Lung microvascular endothelial cell (primary cell): ENCODE data around the gene NTN1. TPM values are rescaled to one million over a fixed set of nuclear protein-coding genes. Genes with fewer than 3 reads are reported as not detected.
"Not testable (repeated sequence)": the region's sequence is repeated elsewhere in the genome, so short reads cannot be mapped to it uniquely, and the experiment has no call there.

Experiments
- DNase-seq, 2 donors: peaks; one replicate each; pipeline versions ENCODE4 v3.0.0 to v3.0.0-alpha.2; 2010; ENCODE audit warnings: low read depth in 2 of 2
- total RNA-seq: library from RNA; depleted of rRNA; stranded (reverse); fragments of >200 nt; gene quantifications from 2 replicates; pipeline ENCODE4 v1.2.1, GENCODE V29; 2014

Gene NTN1
- total RNA-seq, 1 donor from 2014 or later: 0.40 TPM

DNA sequence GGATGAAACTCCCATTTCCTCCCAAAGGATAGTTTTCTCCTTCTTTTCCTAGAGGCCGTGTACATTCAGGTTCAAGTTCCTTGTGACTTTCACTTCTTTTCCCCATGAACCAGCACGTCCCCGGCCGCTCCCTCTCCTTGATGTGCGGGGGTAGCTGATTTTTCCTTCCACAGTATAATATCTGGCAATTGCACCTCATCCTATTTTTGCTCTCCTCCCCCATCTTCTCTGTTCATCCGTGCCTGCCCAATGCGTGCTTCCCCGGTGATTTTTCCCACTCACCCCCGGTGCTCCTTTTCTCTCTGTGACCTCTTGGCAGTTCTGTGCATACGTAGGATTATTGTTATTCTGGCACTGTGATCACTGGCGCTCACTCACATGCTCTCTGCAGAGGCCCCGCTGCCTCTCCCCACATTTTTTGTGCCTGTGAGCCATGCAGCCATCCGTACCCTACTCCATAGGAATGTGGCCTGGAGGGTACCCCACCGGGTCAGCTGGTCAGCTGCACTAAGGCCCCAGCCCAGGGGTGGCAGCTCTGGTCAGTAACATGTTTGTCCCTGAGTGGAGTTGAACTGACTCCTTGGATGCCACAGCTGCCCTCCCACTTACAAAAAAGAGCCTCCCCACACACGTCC, 100.0 kb downstream of the NTN1 start:
- no peak for DNase-seq

- no peak for DNase-seq
Observed at GRCh38 chr17:9123594-9124553, 102.6 kb downstream of the NTN1 start.

DNA sequence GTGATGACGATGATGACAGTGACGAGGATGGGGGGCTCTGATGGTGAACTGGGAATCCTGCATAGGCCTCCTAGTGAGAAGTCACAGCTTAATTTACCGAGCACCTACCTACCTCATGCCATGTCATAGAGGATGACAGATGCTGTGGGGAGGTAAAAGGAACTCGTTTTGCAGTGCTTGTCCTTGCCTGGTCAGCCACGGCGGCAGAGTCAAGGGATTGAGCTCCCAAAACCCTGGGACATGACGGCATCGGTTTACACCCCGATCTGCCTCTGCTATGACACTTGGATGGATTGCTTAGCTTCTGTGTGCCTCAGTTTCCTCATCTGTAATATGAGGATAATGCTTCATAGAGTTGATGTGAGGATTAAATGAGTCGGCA, 103.2 kb downstream of the NTN1 start:
- no peak for DNase-seq

DNA sequence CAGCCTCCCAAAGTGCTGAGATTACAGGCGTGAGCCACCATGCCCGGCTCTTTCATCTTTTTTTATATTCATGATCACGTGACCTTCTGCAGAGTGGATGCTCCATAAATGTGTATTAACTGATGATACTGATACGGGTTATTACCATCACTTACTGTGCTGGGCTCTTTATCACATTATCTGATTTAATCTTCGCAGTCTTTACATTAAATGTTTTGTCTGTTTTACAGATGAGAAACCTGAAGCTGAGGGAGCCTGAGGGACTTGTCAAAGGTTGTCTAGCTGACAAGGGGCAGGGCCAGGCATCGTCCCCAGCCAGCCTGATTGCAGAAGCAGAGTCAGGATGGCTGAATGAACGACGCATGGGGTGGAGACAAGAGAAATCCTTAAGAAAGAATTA, 104.4 kb downstream of the NTN1 start:
- DNase-seq: no peak

DNA sequence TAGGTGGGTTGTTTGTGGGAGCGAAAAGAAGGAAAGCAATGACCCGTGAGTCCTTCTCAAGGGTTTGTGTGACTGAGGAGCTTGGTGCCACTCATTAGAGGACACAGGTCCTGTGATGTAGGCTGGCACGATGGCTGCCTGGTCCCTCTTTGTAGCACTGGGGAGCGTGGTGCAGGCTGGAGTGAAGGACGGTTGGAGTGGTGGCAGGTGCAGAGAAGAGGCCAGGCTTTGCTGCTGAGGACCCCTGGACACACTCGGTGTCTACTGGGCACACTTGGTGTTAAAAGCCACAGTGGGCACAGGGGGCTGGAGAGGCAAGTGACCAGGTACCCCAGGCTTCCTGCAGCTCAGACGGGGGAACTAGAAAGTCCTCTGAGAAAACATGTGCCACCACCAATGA, 106.0 kb downstream of the NTN1 start:
- no peak for DNase-seq

GRCh38 chr17:9131371-9131770, 110.1 kb downstream of the NTN1 start:
- DNase-seq: no peak

DNA sequence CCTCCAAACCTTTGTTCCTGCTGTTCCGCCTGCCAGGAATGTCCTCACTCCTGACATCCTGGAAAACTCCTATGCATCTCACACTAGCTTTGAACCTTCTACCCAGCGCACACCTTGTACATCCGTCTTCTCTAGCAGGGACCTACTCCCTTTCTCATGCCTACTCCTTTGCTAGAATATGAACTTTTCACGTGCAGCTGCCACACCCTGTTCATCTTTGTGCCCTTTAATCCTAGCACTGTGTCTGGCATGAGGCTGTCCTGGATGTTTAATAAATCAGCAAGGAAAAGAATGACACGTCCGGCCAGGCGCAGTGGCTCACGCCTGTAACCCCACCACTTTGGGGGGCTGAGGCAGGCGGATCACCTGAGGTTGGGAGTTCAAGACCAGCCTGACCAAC, 111.0 kb downstream of the NTN1 start:
- no peak for DNase-seq

- no peak for DNase-seq
Observed at GRCh38 chr17:9132944-9133610, 111.8 kb downstream of the NTN1 start.

GRCh38 chr17:9138161-9138717, 116.9 kb downstream of the NTN1 start:
- DNase-seq: no peak

DNA sequence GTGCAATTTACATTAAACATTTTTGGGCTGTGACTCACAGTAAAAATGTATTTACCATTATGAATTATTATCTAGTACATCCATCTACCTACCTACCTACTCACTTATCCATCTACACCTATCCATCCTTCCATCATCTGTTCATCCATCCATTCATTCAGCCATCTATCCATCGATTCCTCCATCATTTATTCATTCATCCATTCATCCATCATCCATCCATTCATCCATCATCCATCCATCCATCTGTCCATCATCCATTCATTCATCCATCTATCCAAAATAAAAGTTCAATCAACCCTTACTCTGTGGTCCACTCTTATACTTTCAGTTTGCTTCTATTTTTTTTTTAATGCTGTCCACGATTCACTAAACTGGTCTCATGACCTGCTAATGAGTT, 118.4 kb downstream of the NTN1 start:
- no peak for DNase-seq

DNA sequence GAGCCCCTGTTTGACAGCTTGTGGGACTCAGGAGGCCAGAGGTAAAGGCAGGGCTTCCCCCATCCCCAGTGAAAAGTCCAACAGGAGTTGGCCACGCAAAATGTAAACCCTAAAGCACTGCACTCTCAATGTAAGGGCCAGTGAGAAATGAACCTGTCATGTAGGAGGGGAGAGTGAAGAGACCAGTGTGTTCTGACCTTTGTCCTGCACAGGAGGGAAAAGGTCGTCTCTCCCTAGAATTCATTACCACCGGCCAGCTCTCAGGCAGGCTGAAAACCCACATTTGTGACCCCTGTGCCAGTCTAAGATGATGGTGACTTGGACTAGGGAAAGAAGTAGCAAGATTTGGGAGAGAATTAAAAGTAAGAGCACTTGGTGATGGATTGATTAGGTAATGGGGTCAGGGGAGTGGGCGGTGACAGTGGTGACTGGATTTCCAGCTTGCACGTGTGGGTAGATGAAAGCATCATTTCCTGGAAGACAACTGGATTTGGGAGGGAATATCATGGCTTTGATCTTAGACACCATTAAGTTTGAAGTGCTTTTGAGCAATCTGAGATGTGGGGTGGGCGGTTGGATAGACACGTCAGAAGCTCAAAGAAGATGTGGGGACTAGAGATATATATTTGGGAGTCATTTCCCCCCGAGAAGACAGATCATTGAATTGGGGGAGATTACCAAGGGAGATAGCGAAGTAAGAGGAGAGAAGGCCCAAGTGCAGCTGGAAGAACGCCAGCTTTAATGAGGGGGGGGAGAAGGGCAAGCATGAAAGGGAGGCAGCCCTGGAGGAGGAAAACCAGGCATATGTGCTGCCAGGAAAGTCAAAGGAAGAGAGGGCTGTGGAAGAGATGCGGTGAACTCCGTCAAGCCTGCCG, 119.5 kb downstream of the NTN1 start:
- no peak for DNase-seq

DNA sequence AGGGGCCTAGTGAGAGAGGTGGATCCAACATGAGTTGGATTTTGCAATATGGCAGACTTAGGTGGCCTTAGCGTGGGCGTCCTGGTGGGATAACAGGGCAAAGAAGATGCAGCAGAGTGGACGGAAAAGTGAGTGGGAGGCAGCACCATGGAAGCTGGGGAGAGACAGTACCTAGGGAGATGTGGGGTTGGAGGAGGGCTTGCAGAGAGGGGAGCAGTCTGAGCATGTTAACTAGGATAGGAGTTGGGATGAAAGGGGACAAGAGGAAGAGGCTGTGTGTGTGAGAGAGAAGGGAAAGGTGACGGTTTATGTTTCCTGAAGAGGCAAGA, 120.1 kb downstream of the NTN1 start:
- DNase-seq: no peak

- no peak for DNase-seq
Observed at GRCh38 chr17:9142772-9143494, 121.6 kb downstream of the NTN1 start.

GRCh38 chr17:9144502-9145249, 123.4 kb downstream of the NTN1 start:
- DNase-seq: no peak

- no peak for DNase-seq
Observed at GRCh38 chr17:9146064-9146463, 124.8 kb downstream of the NTN1 start.

GRCh38 chr17:9148905-9149525, 127.7 kb downstream of the NTN1 start:
- no peak for DNase-seq

DNA sequence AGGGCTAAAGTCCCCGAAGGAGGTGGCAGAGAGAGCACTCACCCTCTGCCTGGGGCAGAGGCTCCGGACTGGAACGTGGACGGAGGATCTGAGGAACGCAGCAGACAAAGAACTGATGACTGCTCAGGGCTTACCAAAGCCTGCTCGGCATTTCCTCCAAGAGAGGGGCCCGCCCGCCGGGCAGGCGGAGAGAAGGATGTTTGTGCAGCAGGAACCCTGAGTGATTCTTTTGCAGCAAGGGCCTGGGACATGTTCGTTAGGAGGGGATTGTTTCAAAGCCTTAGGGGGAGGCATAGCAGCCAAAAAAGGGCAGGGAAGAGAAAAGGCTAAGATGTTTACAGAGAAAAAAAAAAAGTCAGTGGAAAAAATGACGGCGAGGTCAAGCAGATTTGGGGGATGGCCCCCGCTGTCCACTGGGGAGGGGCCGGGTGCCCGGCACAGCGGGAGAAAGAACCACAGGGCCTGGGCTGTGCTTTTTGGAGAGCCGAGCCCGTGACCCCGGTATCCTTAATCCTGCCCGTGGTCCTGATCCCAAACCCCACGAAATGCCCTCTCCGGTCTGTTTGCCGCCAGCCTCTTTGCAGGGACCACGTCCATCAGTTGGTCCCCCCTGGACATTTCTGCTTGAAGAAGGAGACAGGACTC, 129.3 kb downstream of the NTN1 start:
- DNase-seq: no peak

DNA sequence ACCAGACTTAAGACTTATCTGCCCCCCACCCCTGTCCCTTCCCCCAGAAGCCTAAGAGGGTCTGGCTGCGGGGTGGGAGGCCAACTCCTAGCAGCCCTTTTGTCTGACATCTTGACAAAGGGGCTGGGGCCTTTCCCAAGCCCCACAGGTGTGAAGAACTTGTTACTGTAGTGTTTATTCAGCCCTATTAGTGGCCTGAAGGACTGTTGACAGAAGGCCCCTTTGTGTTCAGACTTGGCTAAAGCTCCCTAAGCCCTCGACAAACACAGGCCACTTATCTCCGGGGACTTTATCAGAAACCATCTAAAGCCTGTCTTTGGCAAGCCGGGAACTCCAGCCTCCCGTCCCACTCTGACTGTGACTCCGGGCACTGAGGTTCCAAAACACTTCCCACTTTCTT, 129.8 kb downstream of the NTN1 start:
- no peak for DNase-seq

DNA sequence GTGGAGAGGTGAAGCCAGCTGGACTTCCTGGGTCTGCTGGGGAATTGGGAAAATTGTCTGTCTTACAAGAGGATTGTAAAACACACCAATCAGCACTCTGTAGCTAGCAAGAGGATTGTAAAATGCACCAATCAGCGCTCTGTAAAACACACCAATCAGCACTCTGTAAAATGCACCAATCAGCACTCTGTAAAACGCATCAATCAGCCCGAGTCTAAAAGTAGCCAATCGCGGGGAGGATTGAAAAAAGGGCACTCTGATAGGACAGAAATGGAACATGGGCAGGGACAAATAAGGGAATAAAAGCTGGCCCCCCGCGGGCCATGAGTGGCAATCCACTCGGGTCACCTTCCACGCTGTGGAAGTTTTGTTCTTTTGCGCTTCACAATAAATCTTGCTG, 130.4 kb downstream of the NTN1 start:
- DNase-seq: not testable (repeated sequence)
